ENCODE measurements around the gene SMURF1.
A peak's percentile ranks its signal among the peaks of the same experiment; 100 is the strongest.
"Not testable (repeated sequence)": the region's sequence is repeated elsewhere in the genome, so short reads cannot be mapped to it uniquely, and the experiment has no call there.

Gene SMURF1

DNA sequence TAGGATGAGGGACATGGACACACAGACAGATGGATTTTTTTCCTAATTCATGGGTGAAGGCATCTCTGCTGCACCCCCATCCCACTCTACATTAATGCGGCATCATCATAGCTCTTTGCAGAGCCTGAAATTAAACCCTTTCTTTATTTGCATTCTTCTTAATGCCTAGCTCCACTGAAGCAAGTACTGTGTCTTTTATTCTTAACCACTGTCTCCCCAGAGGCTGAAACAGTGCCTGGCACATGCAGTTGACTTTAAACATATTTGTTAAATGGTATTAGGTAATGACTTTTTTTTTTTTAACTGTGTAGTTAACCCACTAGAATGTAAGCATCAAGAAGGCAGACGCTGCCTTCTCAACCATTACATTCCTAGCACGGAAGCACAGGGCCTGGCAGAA is 73.5 kb downstream of the SMURF1 start:
- H3K9me3 ChIP-seq: no peaks in the 10 kb centered on the region
- in situ Hi-C loops (cut with MboI; ENCODE audit: low sequenced_read_pairs): no loop called here
- peaks cover 14% of the 10 kb centered on the region for H3K4me1 ChIP-seq
- H3K4me3 ChIP-seq: no peak overlapping the region
- DNase-seq (ENCODE audit: low spot score in 2 of 2): no peak
- no peaks in the 10 kb centered on the region for H3K36me3 ChIP-seq (replicated peaks)
- H3K27me3 ChIP-seq (ENCODE audit: low read depth): no peaks in the 10 kb centered on the region

GRCh38 chr7:99061001-99061776 is 82.7 kb downstream of the SMURF1 start:
- no peaks in the 10 kb centered on the region for H3K4me1 ChIP-seq
- H3K27me3 ChIP-seq (ENCODE audit: low read depth): no peaks in the 10 kb centered on the region
- H3K9me3 ChIP-seq: no peaks in the 10 kb centered on the region
- H3K4me3 ChIP-seq: no peak overlapping the region
- in situ Hi-C loops (cut with MboI; ENCODE audit: low sequenced_read_pairs): no loop called here
- no peak for DNase-seq (ENCODE audit: low spot score in 2 of 2)
- peaks cover 3% of the 10 kb centered on the region; the same call in 1 of the 2 replicates for H3K36me3 ChIP-seq (replicated peaks)

DNA sequence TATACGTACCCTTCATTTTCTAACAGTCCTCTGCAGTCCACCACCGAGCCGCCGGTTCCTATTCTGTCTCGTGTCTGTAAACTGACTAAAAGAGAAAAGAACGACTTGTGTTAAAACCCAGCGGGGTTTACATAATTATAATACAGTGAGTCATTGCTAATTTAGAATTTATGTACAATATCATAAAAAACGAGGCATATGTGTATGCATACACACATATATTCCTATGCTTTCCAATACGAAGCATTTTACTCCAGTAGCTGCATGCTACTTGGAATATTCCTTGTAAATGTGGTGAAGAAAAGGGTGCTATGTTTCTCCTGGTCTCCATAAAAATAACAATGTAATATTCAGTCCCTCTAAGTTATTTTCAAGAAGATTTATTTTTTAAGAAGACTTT is 89.1 kb downstream of the SMURF1 start:
- no peak for DNase-seq (ENCODE audit: low spot score in 2 of 2)
- Histone ChIP-seq H3K36me3 (replicated peaks) (peaks cover 42% of the 10 kb centered on the region), H3K27me3 (ENCODE audit: low read depth) (no peaks in the 10 kb centered on the region), H3K9me3 (no peaks in the 10 kb centered on the region), H3K4me3 (no peak overlapping the region), H3K4me1 (no peaks in the 10 kb centered on the region)
- in situ Hi-C loops (cut with MboI; ENCODE audit: low sequenced_read_pairs): no loop called here

DNA sequence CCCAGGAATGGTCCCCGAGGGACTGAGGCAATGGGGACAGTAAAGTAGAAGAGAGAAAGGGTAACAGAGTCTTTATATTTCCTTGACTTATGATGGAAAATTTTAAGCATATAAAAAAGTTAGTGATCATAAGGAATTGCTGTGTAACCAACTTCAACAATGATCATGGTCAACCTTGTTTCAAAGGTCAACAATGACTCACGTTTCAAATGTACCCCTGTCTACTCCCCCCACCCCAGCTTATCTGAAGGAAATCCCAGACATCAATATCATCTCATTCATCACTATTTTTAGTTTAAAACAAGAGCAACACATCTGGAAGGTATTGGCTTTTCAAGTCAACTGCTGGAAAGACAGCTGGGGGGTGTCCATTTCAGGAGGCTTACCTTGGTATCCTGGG is 92.9 kb downstream of the SMURF1 start:
- H3K36me3 ChIP-seq (replicated peaks): peaks cover 66% of the 10 kb centered on the region

DNA sequence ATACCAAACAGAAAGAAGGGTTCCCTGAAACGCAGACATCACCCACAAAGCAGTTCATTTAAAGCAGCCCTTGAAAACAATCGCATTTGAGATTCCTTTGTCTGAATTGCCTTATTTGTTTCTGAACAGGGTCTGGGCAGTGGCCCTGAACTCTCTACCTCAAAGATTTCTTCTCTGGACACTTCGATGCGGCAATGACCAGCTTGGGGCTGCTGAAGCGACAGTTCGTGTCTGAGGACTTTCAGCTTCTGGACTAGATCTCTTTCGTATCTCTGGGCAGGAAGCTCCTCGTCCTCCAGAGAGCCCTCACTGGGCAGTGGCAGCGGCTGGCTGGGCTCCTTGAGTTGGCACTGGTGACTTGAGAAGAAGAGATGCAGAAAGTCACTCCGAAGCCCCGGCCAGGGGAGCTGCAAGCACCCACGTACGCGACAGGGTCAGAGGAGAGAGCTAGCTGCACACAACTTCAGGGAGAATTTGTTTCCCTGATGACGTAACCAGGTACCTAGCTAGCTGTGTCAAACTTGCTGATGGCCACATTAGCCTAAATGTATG is 96.3 kb downstream of the SMURF1 start:
- DNase-seq (ENCODE audit: low spot score in 2 of 2): no peak
- Histone ChIP-seq H3K4me1 (no peaks in the 10 kb centered on the region), H3K36me3 (replicated peaks) (peaks cover 69% of the 10 kb centered on the region), H3K27me3 (ENCODE audit: low read depth) (no peaks in the 10 kb centered on the region), H3K4me3 (no peak overlapping the region), H3K9me3 (no peaks in the 10 kb centered on the region)
- in situ Hi-C loops (cut with MboI; ENCODE audit: low sequenced_read_pairs): no loop called here

More for the DNA sequence above, 92.9 kb downstream of the SMURF1 start:
- no peaks in the 10 kb centered on the region for H3K4me1 ChIP-seq
- no peak for DNase-seq (ENCODE audit: low spot score in 2 of 2)
- H3K4me3 ChIP-seq: no peak overlapping the region
- H3K27me3 ChIP-seq (ENCODE audit: low read depth): no peaks in the 10 kb centered on the region
- no peaks in the 10 kb centered on the region for H3K9me3 ChIP-seq
- in situ Hi-C loops (cut with MboI; ENCODE audit: low sequenced_read_pairs): no loop called here

DNA sequence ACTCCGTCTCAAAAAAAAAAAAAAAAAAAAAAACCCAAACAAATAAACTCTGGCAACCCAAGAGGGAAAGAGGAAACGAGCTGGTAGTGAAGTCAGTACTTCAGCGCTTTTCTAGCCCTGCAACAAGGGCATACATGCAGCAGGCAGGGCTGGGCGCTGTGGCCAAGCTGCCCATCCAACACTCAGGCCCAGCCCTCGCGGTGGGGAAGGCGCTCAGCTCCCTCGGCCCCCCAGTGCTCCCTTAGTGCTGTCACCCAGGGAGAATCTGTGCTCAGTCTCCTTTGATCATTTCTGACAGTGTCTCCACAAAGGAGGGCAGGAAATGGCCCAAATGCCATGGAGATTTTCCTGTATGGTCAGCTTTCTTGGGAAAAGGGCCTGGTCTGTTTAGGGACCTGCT is 97.2 kb downstream of the SMURF1 start:
- in situ Hi-C loops (cut with MboI; ENCODE audit: low sequenced_read_pairs): no loop called here
- Histone ChIP-seq H3K4me3 (no peak overlapping the region), H3K4me1 (no peaks in the 10 kb centered on the region), H3K27me3 (ENCODE audit: low read depth) (no peaks in the 10 kb centered on the region), H3K9me3 (no peaks in the 10 kb centered on the region), H3K36me3 (replicated peaks) (peaks cover 66% of the 10 kb centered on the region)
- DNase-seq (ENCODE audit: low spot score in 2 of 2): no peak

GRCh38 chr7:99046262-99046661 is 97.6 kb downstream of the SMURF1 start:
- in situ Hi-C loops (cut with MboI; ENCODE audit: low sequenced_read_pairs); H3K4me3 ChIP-seq; DNase-seq (ENCODE audit: low spot score in 2 of 2); H3K4me1 ChIP-seq; H3K27me3 ChIP-seq (ENCODE audit: low read depth); H3K9me3 ChIP-seq: not testable (repeated sequence)
- H3K36me3 ChIP-seq (replicated peaks): peaks cover 66% of the 10 kb centered on the region

GRCh38 chr7:99044858-99045257 is 99.0 kb downstream of the SMURF1 start:
- DNase-seq (ENCODE audit: low spot score in 2 of 2); H3K9me3 ChIP-seq; H3K27me3 ChIP-seq (ENCODE audit: low read depth); H3K4me1 ChIP-seq; H3K4me3 ChIP-seq: not testable (repeated sequence)
- in situ Hi-C loops (cut with MboI; ENCODE audit: low sequenced_read_pairs): loop anchor here (5.0 kb wide), 1 partner anchor 267 kb away; no protein-coding TSS in a partner anchor
- peaks cover 70% of the 10 kb centered on the region for H3K36me3 ChIP-seq (replicated peaks)

DNA sequence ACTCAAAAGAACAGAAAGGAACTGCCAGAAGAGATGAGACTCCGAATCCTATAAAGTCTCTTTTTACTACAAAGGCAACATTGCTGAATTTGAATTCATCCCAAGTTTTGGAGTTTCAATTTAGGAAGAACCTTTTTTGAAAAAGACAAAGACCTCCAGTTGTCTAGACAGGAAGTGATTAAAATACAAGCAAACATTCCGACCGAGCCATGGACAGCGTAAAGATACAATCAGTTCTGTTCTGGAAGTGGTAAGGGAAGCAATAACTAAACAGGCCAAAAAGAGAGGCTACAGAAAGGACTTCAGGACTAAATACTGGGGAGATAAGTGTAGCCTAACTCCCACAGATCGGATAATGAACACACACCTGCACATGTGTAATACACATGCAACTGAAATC is 101.0 kb downstream of the SMURF1 start:
- in situ Hi-C loops (cut with MboI; ENCODE audit: low sequenced_read_pairs): loop anchor here (5.0 kb wide), 1 partner anchor 269 kb away; no protein-coding TSS in a partner anchor
- Histone ChIP-seq H3K4me1 (no peaks in the 10 kb centered on the region), H3K27me3 (ENCODE audit: low read depth) (no peaks in the 10 kb centered on the region), H3K36me3 (replicated peaks) (peaks cover 65% of the 10 kb centered on the region), H3K9me3 (no peaks in the 10 kb centered on the region), H3K4me3 (no peak overlapping the region)
- DNase-seq (ENCODE audit: low spot score in 2 of 2): no peak

DNA sequence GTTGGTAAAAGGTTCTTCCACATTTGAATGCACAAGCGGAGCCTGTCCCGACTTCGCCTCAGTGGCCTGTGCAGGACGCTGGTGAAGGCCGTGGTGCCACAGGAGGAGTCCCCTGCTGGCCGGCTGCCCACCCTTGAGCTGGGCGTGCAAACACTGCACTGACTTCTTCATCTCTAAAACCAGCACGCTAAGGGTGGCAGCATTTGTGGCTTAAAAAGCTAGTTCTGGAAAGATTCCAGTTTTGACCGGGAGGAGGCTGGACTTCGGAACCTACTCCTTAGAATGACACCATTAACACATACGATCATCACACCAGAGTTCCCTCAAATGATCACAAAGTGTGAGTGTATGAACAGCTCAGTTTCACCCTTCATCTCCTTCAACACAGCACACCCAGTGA is 102.4 kb downstream of the SMURF1 start:
- no peak for DNase-seq (ENCODE audit: low spot score in 2 of 2)
- Histone ChIP-seq H3K36me3 (replicated peaks) (peaks cover 69% of the 10 kb centered on the region), H3K4me3 (no peak overlapping the region), H3K9me3 (no peaks in the 10 kb centered on the region), H3K27me3 (ENCODE audit: low read depth) (no peaks in the 10 kb centered on the region), H3K4me1 (no peaks in the 10 kb centered on the region)
- in situ Hi-C loops (cut with MboI; ENCODE audit: low sequenced_read_pairs): loop anchor here (5.0 kb wide), 1 partner anchor 271 kb away; no protein-coding TSS in a partner anchor

DNA sequence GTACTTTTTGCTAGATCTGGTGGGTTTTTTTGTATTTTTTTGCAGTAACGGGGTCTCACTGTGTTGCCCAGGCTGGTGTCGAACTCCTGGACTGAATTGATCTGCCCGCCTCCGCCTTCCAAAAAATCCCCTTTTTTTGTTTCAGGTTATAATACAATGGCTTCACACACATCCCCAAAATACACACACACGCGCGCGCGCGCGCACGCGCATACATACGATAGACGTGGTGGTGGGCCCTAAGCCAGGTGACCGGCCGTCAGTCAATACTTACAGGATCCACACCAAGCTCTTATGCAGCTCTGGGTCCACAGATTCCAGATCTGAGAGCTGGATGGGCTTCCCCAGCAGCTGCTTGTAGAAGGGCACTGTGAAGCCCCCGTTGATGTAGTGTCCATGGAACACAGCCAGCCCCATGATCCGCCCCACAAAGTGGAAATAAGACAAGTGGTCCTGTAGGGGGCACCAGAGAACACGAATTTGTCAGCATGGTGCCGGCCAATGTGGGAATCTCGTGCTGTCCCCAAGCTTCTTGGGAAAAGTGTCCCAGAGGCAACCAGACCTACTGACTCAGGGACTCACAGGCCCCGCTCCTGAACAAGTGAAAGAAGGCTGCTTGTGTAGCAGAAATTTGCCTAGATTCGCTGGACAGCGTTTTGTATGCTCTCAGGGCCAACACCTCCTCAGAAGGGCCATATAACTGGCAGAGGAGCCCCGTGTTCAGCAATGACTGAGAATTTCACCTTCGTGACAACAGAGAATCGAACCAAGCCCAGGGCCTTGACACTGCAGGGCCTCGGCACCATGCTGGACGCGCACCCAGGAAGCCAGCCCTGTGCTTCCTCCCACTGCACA is 103.6 kb downstream of the SMURF1 start:
- no peaks in the 10 kb centered on the region for H3K9me3 ChIP-seq
- H3K4me3 ChIP-seq: no peak overlapping the region
- peak; percentile 72 to 90 for DNase-seq (ENCODE audit: low spot score in 2 of 2)
- no peaks in the 10 kb centered on the region for H3K4me1 ChIP-seq
- H3K36me3 ChIP-seq (replicated peaks): peaks cover 71% of the 10 kb centered on the region
- H3K27me3 ChIP-seq (ENCODE audit: low read depth): no peaks in the 10 kb centered on the region
- in situ Hi-C loops (cut with MboI; ENCODE audit: low sequenced_read_pairs): loop anchor here (5.0 kb wide), 1 partner anchor 272 kb away; no protein-coding TSS in a partner anchor

GRCh38 chr7:99039384-99039891 is 104.5 kb downstream of the SMURF1 start:
- Histone ChIP-seq H3K4me1 (no peaks in the 10 kb centered on the region), H3K9me3 (no peaks in the 10 kb centered on the region), H3K36me3 (replicated peaks) (peaks cover 77% of the 10 kb centered on the region), H3K4me3 (no peak overlapping the region), H3K27me3 (ENCODE audit: low read depth) (no peaks in the 10 kb centered on the region)
- in situ Hi-C loops (cut with MboI; ENCODE audit: low sequenced_read_pairs): no loop called here
- no peak for DNase-seq (ENCODE audit: low spot score in 2 of 2)

- Histone ChIP-seq H3K4me1 (no peaks in the 10 kb centered on the region), H3K4me3 (no peak overlapping the region), H3K27me3 (ENCODE audit: low read depth) (no peaks in the 10 kb centered on the region), H3K9me3 (no peaks in the 10 kb centered on the region), H3K36me3 (replicated peaks) (peaks cover 80% of the 10 kb centered on the region)
- DNase-seq (ENCODE audit: low spot score in 2 of 2): no peak
- in situ Hi-C loops (cut with MboI; ENCODE audit: low sequenced_read_pairs): no loop called here
Observed at GRCh38 chr7:99038086-99038855, 105.6 kb downstream of the SMURF1 start.

All from HAP-1 (cell line).